ENCODE measurements around the gene CSNK2A1. TPM values are rescaled to one million over a fixed set of nuclear protein-coding genes. Genes with fewer than 3 reads are reported as not detected.

CSNK2A1 gene
- total RNA-seq, 1 donor from 2014 or later = 84.8 TPM

DNA sequence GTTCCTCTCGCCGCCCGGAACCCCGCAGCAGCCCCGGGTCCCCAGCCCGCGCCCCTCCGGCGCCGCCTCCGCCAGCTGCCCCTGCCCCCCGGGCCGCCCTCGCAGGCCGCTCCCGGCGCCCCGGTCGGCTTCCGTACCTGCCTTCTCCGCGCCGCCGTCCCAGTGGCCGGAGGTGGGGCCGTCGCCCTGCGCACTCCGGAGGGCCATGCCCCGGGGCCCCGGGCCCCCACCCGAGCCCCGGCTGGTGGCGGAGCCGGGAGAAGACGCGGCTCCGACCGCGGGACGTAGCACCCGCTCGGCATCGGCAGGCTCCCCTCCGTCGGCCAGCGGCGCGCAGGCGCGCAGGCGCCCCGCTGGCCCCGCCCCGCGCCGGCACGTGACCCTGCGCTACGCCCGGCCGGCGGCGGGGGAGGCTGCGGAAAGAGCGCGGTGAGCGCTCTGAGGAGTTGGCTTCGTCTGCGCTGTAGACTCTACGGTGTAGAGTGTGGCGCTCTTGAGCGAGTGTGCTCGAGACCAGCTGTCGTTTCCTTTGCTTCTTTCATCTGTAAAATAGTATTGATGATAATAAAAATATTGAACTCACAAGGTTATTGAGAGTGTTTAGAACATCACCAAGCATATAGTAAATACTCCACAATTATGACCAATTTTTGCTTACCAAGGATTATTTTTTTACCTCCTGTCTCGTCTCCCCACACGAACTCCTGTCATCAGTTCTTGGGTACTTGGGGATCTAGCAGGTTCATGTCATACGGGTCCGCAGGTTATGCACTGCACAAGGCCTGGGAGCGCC is 81.2 kb downstream of the CSNK2A1 start, which contains the start of gene TBC1D20:
TSS of gene TBC1D20 (minus strand) at position 335 of the 793 bp plus-strand sequence. CDS start at position 207, 128 bp downstream.
- DNase-seq (peak; percentile 92), ATAC-seq (peak; percentile 97)
- Histone ChIP-seq H3K27ac (peak within 1 kb of the TSS; percentile 89), H3K4me3 (peak within 1 kb of the TSS; percentile 91), H3K27me3 (no peaks in the 10 kb centered on the region), H3K9me3 (no peaks in the 10 kb centered on the region), H3K36me3 (no peaks in the 10 kb centered on the region), H3K4me1 (peaks cover 30% of the 10 kb centered on the region)
- TF ChIP-seq, protein P1, sequence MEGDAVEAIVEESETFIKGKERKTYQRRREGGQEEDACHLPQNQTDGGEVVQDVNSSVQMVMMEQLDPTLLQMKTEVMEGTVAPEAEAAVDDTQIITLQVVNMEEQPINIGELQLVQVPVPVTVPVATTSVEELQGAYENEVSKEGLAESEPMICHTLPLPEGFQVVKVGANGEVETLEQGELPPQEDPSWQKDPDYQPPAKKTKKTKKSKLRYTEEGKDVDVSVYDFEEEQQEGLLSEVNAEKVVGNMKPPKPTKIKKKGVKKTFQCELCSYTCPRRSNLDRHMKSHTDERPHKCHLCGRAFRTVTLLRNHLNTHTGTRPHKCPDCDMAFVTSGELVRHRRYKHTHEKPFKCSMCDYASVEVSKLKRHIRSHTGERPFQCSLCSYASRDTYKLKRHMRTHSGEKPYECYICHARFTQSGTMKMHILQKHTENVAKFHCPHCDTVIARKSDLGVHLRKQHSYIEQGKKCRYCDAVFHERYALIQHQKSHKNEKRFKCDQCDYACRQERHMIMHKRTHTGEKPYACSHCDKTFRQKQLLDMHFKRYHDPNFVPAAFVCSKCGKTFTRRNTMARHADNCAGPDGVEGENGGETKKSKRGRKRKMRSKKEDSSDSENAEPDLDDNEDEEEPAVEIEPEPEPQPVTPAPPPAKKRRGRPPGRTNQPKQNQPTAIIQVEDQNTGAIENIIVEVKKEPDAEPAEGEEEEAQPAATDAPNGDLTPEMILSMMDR (IDR thresholded peaks at IDR 0.05) = no peak
- intact Hi-C loops (cut with DNase I) = no loop called here

DNA sequence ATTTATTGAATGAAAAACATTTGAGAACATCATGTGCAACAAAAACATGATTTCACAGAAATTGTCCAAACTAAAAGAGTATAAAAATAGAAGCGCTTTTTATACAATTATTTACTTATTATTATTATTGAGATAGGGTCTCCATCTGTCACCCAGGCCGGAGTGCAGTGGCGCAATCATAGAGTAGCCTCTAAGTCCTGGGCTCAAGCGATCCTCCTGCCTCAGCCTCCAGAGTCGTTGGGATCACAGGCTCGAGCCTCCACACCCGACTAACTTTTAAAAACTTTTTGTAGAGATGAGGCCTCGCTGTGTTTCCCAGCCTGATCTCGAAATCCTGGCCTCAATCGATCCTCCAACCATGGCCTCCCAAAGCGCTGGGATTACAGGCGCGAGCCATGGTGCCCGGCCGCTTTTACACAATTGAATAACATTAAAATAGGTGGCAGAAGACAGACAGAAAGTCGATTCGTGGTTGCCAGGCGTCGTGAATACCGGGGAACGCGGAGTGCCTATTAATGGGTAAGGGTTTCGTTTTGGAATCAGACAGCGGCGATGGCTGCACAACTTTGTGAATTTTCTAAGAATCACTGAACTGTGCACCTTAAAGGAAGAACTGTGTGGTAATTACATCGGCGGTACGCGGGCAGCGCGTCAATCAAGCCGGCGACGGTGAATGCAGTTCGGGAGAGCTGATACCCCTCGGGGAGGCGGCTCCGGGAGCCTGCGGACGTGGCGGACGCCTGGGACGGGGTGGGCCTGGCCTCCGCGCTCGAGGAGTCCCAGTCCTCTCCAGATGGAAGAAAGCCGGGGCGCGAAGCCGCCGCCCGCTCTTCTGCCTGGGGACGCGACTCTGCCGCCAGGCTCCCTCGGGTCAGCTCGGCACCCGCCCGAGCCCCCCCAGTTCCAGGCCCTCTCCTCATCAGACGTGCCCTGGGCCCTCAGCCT is 82.1 kb downstream of the CSNK2A1 start:
- no peaks in the 10 kb centered on the region for H3K9me3 ChIP-seq
- intact Hi-C loops (cut with DNase I) = no loop called here
- peak; percentile 70 for ATAC-seq
- peak overlapping the region; percentile 89 for H3K27ac ChIP-seq
- no peaks in the 10 kb centered on the region for H3K36me3 ChIP-seq
- peaks cover 30% of the 10 kb centered on the region for H3K4me1 ChIP-seq
- peak; percentile 84 for DNase-seq
- TF ChIP-seq, protein P1 (IDR thresholded peaks at IDR 0.05) = no peak
- H3K4me3 ChIP-seq = peak overlapping the region; percentile 91
- no peaks in the 10 kb centered on the region for H3K27me3 ChIP-seq

DNA sequence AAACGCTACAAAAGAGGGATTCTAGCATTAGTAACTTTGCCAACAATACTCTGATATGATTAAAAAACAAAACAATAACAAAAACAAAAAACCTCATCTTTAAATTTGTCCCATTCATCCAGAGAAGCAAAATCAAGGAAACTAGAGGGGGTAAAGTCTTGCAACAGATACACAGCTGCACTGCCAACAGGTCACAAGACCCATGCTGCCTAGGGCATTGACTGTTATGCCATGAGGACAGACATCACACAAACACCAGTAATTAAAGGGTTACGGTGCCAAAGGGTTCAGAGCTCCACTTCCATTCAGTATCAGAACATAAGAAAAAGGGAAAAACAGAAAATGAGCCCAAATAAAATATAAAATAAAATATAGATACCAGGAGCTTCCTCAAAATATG is 82.9 kb downstream of the CSNK2A1 start:
- H3K27ac ChIP-seq = no peak overlapping the region
- no peaks in the 10 kb centered on the region for H3K9me3 ChIP-seq
- no peaks in the 10 kb centered on the region for H3K27me3 ChIP-seq
- DNase-seq = no peak
- no peaks in the 10 kb centered on the region for H3K36me3 ChIP-seq
- ATAC-seq = no peak
- H3K4me3 ChIP-seq = peak overlapping the region; percentile 91
- intact Hi-C loops (cut with DNase I) = no loop called here
- H3K4me1 ChIP-seq = peaks cover 30% of the 10 kb centered on the region
- TF ChIP-seq, protein P1 (IDR thresholded peaks at IDR 0.05) = no peak

GRCh38 chr20:460180-460579 is 83.4 kb downstream of the CSNK2A1 start:
- ATAC-seq (no peak), DNase-seq (no peak)
- Histone ChIP-seq H3K27ac (no peak overlapping the region), H3K36me3 (no peaks in the 10 kb centered on the region), H3K9me3 (no peaks in the 10 kb centered on the region), H3K4me3 (peak overlapping the region; percentile 91), H3K27me3 (no peaks in the 10 kb centered on the region), H3K4me1 (peaks cover 30% of the 10 kb centered on the region)
- TF ChIP-seq, protein P1 (IDR thresholded peaks at IDR 0.05) = no peak
- intact Hi-C loops (cut with DNase I) = no loop called here

DNA sequence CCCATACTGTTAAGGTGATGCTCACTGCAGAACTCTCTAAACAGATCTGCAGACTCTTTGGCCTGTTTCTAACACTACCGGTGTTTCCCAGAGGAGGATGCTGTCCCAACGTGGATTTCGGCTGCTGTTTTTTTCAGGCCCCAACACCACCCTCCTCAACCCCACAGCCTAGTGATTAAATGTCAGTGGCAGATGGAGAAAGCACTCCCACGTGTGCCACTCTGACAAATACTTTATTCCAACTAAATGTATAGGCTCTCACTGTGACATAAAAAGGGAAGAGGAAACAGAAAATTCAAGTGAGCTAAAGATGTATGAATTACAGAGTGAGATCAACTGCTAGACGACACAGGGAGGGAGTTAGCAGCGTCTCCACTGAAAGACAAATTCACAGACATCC is 84.8 kb downstream of the CSNK2A1 start:
- DNase-seq = no peak
- no peaks in the 10 kb centered on the region for H3K27me3 ChIP-seq
- intact Hi-C loops (cut with DNase I) = no loop called here
- TF ChIP-seq, protein P1 (IDR thresholded peaks at IDR 0.05) = no peak
- no peak for ATAC-seq
- H3K27ac ChIP-seq = no peak overlapping the region
- no peaks in the 10 kb centered on the region for H3K9me3 ChIP-seq
- no peak overlapping the region for H3K4me3 ChIP-seq
- H3K36me3 ChIP-seq = no peaks in the 10 kb centered on the region
- H3K4me1 ChIP-seq = peaks cover 30% of the 10 kb centered on the region
